HT1080 (cell line): Measurements from ENCODE around the gene MROH2B. TPM values are rescaled to one million over a fixed set of nuclear protein-coding genes. Genes with fewer than 3 reads are reported as not detected.
"Not testable (repeated sequence)": the region's sequence is repeated elsewhere in the genome, so short reads cannot be mapped to it uniquely, and the experiment has no call there.

ENCODE experiments used
- DNase-seq: peaks from one replicate; pipeline ENCODE4 v3.0.0-alpha.2; 2015; ENCODE audit warnings: low read depth
- total RNA-seq: library from RNA; depleted of rRNA; stranded (reverse); fragments of >200 nt; shearing (Covaris generic); gene quantifications from 2 replicates; pipeline ENCODE4 v1.2.3, GENCODE V29; 2014

MROH2B gene
- total RNA-seq, 1 experiment from 2014 or later: 0.08 TPM

DNA sequence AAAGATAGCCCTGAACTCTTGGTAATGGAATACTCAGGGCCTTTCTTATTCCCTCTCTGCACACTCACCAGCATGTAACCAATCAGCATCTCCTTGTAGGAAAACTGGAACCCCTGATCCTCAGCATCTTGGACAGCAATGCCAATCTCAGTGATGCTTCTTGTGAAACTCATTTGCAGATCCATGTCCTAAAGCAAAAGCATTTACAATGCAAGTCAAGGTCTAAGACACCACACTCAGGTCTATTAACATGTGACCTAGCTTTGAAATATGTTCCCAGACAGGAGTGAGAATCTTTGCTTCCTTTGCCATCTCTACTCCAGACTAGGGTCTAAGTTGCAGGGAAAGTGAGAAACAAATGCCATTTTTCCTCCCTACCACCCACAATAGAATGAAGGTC, 38.2 kb downstream of the MROH2B start:
- DNase-seq: no peak

DNA sequence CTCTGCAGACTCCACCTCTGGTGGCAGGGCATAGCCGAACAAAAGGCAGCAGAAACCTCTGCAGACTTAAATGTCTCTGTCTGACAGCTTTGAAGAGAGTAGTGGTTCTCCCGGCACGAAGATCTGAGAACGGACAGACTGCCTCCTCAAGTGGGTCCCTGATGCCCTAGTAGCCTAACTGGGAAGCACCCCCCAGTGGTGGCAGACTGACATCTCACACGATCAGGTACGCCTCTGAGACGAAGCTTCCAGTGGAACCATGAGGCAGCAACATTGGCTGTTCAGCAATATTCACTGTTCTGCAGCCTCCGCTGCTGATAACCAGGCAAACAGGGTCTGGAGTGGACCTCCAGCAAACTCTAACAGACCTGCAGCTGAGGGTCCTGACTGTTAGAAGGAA, 48.5 kb downstream of the MROH2B start:
- DNase-seq: not testable (repeated sequence)

DNA sequence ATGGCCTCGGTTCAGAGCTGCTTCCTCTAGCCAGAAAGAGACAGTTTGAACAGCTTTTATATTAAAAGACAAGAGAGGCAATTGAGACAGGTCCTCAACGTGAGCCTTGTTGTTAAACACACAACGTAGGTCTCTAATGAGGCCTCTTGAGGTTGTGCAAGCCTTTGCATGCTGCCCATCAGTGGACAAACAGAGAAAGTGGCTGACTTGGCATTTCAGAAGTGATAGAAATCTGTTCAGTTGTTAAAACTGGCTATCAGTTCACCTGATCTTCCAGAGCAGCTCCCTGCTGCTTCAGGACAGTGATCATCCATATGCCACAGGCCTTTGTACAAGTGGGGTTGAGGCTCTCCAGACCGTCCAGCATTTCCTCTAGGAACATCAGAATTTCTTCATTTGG, 58.8 kb downstream of the MROH2B start:
- no peak for DNase-seq

DNA sequence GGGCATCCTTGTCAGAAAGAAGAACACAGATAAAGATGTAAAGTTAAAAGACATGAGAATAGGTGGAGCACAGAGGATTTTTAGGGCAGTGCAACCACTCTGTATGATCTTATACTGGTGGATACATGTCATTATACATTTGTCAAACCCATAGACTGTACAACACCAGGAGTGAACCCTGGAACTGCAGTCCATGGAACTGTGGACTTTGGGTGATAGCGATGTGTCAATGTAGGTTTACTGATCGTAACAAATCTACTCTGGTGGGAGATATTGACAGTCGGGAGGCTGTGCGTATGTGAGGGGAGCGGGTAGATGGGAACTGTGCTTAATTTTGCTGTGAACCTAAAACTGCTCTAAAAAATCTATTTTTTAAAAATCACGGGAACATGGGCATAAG, 60.6 kb downstream of the MROH2B start:
- no peak for DNase-seq

DNA sequence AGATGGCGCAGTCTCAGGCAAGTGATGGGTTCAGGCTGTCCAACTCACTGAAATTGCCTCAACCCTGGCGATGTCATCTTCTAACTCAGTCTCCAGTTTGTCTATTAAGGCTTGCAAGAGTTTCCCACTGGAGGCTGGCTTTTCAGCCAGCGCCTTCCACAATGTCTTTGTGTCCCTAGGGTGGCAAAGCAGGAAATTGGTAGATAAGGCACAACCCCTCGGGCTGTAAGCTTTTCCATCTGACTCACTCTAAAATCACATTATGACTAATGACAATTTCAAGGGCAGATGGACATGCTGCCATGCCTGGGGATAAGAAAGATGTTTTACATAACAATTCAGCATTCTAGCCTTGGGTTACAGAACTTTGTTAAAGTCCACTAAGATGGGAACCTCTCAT, 61.9 kb downstream of the MROH2B start:
- DNase-seq: peak; percentile 86

DNA sequence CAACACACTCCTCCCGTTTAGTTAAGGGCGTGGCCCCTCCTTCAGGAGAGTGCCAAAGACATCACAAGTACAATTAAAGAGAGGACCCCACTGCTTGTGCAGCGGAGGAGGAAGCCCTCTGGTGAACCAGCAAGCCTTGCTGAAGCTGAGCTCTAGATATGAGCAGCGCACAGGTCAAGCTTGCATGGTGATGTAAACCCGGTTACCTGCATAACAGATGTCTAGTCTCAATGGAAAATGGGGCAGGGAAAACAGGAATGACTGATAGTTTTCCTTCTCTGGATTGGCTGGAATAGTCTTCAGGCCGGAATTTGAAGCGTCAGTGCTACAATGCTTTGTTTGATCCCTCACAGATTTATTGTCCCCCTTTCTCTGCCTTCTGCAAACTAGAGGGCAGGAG, 66.2 kb downstream of the MROH2B start:
- DNase-seq: no peak

DNA sequence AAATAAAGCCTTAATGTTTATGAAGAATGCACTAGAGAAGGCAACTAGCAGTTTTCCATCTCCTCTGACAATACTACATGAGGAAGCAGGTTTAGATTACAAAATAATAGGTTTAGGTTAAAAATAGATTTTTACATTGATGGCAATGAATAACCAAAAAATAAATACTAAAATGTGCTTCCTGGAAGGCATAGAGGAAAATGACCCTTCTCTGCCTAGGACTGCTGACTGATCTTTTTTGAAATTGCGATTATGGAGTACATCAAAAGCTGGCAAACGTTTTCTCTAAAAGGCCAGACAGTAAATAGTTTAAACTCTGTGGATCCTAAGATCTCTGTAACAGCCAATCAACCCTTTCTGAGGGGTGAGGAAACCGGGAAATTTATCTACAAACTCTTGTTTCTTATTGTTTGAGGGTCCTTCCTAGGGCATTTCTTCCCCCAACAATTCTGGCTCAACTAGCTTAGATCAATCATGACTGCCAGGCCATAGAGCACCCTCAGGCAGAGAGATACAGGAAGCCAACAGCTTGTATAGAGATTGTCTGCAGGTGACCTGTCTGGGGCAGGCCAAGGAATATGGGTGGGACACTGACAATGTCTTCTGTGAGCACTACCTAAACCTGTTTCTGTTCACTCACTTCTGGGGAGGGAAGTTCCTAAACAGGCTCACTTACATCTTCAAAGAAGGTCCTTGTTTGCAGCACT, 67.3 kb downstream of the MROH2B start:
- no peak for DNase-seq

DNA sequence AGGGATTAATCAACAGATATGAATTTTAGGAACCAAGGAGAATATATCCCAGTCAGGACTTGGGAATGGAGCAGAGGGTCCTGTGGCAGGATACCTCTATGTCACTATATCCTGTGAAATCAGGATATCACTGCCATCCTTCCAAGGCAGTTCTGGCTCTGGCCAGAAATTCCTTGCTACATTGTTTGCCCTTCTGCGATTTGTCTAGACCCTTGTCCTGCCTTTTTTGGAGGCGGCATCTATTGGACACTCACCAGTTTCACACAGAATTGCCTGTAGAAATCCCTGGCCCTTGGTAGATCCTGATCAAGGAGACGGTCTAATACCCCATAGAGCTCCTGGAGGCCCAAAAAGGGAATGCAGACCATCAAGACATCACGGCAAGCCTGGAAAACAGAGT, 71.2 kb downstream of the MROH2B start:
- DNase-seq: no peak

DNA sequence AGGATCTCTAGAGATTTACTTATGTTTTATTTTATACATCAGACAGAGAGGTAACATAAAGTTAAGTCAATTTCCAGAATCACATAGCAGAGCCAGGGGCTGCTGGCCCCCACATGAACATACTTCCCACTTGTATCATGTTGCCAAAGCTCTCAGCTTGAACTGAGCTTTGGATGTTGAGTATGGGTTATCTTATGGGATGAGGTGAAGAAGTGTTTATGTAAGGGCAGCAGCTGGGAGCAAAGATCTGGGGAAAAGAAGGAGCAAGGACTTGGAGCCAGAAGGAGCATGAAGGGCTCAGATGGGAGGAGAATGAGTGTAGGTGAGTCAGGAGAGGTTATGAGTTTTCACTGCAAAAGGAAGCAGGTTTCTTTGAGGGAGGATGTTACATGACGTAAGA, 72.0 kb downstream of the MROH2B start:
- no peak for DNase-seq

DNA sequence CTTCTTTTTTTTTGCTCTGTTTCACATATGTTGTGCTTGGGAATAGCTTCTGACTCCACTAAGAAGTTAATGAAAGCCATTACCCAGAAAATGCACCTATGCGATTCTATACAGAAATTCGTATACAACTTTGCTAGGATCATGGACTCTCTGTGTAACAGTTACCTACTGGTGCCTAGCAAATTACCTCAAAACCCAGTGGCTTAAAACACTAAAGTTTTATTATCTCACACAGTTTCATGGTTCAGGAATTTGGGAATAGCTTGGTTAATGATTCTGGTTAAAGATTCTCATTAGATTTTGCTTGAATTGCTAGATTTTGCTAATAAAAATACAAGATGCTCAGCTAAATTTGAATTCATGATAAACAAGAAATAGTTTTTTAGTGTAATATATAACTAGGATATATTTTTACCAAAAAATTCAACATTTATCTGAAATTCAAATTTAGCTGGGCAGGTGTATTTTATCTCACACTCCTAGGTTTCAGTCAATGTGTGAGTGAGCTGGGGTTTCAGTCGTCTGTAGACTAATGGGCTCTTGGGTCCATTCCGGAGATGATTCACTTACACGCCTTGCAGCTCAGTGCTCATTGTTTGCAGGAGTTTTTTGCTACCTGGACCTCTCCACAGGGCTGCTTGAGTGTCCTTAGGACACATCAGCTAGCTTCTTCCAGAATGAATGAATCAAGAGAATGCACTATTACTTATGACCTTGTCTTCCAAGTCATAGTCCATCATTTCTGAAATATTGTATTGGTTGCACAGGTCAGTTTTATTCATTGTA, 75.1 kb downstream of the MROH2B start:
- DNase-seq: no peak

DNA sequence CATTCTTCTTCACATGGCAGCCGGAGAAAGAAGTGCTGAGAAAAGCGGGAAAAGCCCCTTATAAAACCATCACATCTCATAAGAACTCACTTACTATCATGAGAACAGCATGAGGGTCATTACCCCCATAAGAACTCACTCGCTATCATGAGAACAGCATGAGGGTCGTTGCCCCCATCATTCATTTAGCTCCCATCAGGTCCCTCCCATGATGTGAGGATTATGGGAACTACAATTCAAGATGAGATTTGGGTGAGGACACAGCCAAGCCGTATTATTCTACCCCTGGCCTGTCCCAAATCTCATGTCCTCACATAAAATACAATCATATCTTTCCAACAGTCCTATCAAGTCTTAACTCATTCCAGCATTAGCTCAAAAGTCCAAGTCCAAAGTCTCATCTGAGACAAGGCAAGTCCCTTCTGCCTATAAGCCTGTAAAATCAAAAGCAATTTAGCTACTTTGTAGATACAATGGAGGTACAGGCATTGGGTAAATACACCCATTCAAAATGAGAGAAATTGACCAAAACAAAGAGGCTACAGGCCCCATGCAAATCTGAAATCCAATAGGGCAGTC, 79.1 kb downstream of the MROH2B start:
- DNase-seq: no peak

DNA sequence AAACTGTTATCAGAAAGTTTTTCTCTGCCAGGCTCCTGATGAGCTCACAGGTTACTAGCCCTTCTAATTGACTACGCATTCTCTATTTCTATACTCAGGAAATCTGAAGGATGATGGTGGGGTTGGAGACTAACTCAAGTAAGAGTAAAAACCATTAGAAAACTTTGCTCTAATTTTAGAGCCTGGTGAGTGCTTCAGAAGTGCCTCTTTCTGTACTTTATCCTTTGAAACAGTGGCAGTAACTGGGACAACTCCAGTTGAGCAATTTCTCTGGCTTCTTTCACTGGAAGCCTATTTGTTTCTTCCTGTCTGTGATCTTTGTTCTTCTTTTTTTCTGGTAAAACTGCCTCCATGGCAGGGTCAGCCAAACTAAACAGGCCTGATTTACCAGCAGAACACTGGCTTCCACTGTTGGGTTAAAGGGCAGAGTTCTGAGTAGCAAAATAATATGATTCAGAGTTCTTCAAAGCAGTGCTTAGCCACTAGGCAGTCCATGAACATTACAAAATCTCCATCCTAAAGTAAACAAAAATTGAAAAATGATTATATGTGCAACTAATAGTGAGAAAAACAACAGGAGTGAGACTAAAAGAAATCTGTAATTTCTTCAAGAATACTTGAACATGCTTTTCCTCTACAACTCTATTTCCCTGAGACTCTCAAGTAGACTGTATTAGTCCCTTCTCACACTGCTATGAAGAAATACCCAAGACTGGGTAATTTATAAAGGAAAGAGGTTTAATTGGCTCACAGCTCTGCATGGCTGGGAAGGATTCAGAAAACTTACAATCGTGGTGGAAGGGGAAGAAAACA, 79.8 kb downstream of the MROH2B start:
- no peak for DNase-seq

DNA sequence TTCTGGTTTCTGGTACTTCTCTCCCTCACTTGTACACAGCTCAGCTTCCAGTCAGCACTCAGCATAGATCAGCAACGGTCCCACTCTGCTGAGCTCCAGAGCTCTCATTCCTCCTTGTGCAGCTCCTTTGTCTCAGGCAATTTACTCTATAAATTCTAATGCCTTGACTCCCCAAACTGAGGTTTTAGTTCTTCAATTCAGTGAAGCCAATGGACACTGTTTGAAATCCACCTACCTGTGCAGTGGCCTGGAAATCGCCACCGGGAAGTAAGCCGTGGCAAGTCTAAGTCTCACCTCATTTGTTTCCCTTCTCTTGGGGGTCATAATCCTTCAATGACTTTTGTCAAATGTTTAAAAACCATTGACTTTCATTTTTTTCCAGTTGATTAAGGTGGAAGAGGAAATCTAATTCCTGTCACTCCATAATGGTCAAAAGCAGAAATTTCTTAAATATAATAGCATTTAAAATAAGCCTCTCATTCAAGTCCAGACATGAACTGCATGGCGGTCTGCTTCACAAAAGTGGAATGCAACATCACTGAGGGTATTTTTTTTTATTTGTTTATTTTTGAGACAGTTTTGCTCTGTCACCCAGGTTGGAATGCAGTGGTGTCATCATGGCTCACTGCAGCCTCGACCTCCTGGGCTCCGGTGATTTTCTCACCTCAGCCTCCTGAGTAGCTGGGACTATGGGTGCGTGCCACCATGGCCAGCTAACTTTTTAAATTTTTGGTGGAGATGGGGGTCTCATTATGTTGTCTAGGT, 82.2 kb downstream of the MROH2B start:
- DNase-seq: peak; percentile 11

DNA sequence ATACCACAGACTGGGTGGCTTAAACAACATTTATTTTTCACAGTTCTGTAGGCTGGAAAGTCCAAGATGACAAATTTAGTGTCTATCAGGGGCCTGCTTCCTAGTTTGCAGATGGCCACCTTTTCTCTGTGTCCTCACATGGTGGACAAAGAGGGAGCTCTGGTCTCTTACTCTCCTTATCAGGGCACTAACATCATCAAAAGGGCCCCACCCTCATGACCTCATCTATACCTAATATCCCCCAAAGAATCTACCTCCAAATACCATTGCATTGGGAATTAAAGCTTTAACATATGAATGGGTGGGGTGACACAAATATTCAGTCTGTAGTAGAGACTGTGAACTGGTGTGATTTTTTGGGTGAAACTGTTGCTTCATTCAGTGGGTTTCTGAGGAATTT, 83.8 kb downstream of the MROH2B start:
- DNase-seq: no peak

DNA sequence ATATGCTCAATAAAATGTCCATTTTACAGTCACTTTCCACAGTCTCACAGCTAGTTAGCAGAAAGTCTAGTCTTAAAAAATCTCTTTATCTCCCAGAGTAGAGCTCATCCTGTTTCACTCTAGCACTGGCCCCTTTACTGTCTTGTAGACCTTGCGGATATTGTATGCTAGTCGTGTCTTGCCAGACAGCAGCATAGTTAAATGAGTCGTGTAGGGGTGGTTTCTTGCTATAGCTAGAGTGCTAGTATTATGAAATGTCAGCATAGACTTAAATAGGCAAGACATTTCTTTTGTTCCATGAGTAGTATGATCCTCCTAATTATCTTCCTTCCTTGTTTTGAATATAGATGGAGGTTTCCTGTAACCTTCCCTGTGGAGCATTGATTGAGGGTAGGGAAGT, 84.5 kb downstream of the MROH2B start:
- DNase-seq: no peak

DNA sequence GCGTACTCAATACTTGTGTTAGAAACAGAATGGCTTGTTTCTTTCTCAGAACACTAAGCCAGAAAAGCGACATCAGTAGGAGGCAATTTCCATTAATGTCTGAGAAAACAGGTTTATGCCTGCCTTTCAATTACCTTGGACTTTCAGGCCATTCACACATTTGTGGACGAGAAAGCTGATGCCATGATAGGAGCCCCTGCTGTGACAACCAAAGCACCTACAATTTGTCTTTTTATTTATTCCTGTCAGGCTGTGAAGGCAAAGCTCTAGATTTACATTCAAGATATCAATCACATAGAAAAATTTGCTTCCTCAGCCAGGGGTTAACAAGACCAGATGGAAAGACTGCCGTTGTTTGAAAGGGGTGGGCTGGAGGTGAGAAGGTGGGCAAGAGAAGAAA, 85.6 kb downstream of the MROH2B start:
- no peak for DNase-seq

DNA sequence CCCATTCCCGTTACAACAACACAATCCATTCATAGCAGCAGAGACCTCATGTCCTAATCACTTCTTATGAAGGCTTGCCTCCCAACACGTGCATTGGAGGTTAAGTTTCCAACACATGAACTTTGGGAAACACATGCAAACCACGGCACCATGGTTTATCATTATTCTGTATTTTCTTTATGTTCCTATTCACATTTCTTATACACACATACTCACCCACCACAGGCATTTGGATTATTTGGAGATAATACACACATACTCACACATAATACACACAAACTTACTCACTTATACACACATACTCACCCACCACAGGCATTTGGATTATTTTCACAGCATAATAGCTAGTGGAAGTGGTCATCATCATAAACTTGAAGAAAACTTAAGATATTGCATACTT, 86.3 kb downstream of the MROH2B start:
- peak; percentile 48 for DNase-seq

DNA sequence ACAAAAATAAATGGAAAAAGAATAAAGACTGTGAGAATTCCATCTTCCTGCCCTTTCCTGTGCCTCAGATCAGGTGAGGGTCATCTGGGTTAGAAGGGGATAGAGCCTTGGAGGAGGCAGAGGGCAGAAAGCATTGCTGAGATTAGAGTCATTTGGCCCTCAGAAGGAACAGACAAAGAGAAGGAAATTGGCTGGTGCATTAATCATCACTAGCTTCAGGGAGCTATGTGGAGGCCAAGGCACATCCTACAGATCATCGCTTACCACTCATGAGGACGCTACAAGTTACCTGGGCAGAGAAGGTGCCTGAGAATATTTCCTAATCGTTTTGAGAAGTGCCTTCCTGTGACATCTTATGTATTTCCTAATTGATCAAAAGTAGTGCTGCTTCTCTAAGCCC, 87.4 kb downstream of the MROH2B start:
- DNase-seq: peak; percentile 18

DNA sequence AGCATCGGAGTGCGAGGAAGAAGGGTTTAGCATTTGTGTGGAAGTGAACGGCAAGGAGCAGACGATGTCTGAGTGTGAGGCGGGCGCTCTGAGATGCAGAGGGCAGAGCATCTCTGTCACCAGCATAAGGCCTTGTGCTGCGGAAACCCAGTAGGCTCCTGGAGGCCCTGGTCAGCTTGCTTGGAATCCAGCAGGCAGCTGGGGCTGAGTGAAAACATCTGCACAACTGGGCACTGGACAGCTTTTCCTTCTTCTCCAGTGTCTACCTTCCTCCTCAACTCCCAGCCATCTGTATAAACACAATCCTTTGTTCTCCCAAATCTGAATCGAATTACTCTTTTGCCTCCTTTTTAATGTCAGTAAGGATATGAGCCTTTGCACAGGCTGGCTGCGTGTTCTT, 89.7 kb downstream of the MROH2B start:
- no peak for DNase-seq

DNA sequence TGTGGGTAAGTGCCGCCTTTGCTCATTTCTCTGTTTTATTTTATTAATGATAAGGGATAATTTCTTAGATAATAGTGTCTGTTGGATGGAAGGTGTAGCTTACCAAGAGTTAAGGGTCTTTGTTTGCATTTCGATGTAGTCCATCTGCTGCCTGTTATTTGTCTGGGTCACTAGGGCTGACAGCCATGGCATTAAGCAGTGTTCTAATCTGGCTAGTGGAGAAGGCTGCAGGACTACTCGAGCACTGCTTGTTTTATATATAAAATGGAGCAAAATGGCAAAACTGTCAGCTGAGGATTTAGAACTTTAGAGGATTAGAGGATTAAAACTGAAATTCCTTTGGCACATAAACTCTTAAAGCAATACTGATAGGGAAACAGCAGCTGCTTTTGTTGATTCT, 94.3 kb downstream of the MROH2B start:
- DNase-seq: no peak

DNA sequence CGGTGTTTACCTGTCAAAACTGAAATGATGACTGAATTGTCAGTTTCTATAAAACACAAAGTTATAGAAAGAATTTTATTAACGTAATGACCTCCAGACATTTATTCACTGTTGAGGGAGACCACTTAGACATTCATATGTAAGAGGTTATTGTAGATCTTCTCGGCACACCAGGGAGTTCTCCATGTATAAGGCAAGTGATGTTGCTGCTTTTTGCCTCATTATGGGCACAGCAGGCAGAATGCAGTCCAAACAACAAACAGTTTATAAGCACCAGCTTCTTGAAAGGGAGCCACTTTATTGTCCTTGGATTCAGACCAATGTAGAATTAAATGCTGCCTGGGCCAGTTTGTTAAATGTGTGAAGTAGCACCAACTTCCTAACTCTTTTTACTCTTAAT, 95.1 kb downstream of the MROH2B start:
- DNase-seq: no peak
